H9 (cell line): ENCODE data around the gene FCN1. TPM values are rescaled to one million over a fixed set of nuclear protein-coding genes. Genes with fewer than 3 reads are reported as not detected.

Experiments used
- DNase-seq: peaks from one replicate; pipeline ENCODE4 v3.0.0-alpha.2; 2017
- H2AFZ ChIP-seq: one replicate; pipeline ENCODE4 v1.6.1; 2013; ENCODE audit warnings: mild to moderate bottlenecking, low read length, control low read depth, moderate library complexity
- H2AK5ac ChIP-seq: 2 replicates; pipeline ENCODE4 v1.6.1; 2013; ENCODE audit warnings: low read length, control low read depth, mixed read lengths; ENCODE audit not compliant: insufficient read length
- H2BK120ac ChIP-seq: one replicate; pipeline ENCODE4 v1.6.1; 2013; ENCODE audit warnings: low read depth, mild to moderate bottlenecking, low read length, control low read depth, inconsistent platforms; ENCODE audit not compliant: poor library complexity, severe bottlenecking
- H2BK12ac ChIP-seq: 2 replicates; pipeline ENCODE4 v1.6.1; 2013; ENCODE audit warnings: low read length, control low read depth, mixed read lengths, low read depth; ENCODE audit not compliant: insufficient read length
- H2BK15ac ChIP-seq: 2 replicates; pipeline ENCODE4 v1.6.1; 2013; ENCODE audit warnings: low read depth, low read length, control low read depth
- H2BK20ac ChIP-seq: one replicate; pipeline ENCODE4 v1.6.1; 2013; ENCODE audit warnings: low read depth, mild to moderate bottlenecking, low read length, control low read depth, inconsistent platforms; ENCODE audit not compliant: poor library complexity, severe bottlenecking
- H2BK5ac ChIP-seq: 2 replicates; pipeline ENCODE4 v1.6.1; 2013; ENCODE audit warnings: low read length, control low read depth, mixed read lengths; ENCODE audit not compliant: insufficient read length
- H3K14ac ChIP-seq: 2 replicates; pipeline ENCODE4 v1.6.1; 2013; ENCODE audit warnings: low read length, control low read depth; ENCODE audit not compliant: insufficient read depth
- H3K18ac ChIP-seq: 2 replicates; pipeline ENCODE4 v1.6.1; 2013; ENCODE audit warnings: low read depth, mild to moderate bottlenecking, mixed read lengths, low read length, control low read depth; ENCODE audit not compliant: insufficient read length
- H3K23ac ChIP-seq: 2 replicates; pipeline ENCODE4 v1.6.1; 2013; ENCODE audit warnings: low read length, control low read depth, mixed read lengths, low read depth; ENCODE audit not compliant: insufficient read length
- H3K23me2 ChIP-seq: 2 replicates; pipeline ENCODE4 v1.6.1; 2013; ENCODE audit warnings: low read depth, mild to moderate bottlenecking, mixed read lengths, low read length, control low read depth; ENCODE audit not compliant: insufficient read length, poor library complexity, severe bottlenecking
- H3K27ac ChIP-seq: 2 replicates; pipeline ENCODE4 v1.5.1; 2013; ENCODE audit warnings: low read length, control low read depth, mixed read lengths, low read depth; ENCODE audit not compliant: insufficient read length
- H3K27me3 ChIP-seq: 2 replicates; pipeline ENCODE4 v1.6.1; 2013; ENCODE audit warnings: low read length, control low read depth, inconsistent platforms; ENCODE audit not compliant: insufficient read depth
- H3K4ac ChIP-seq: 2 replicates; pipeline ENCODE4 v1.6.1; 2013; ENCODE audit warnings: low read depth, mild to moderate bottlenecking, control low read depth, inconsistent platforms, low read length, moderate library complexity
- H3K4me1 ChIP-seq: 2 replicates; pipeline ENCODE4 v1.6.1; 2013; ENCODE audit warnings: low read length, control low read depth, inconsistent platforms; ENCODE audit not compliant: insufficient read depth
- H3K4me2 ChIP-seq: 2 replicates; pipeline ENCODE4 v1.6.1; 2013; ENCODE audit warnings: low read length, control low read depth, mixed read lengths; ENCODE audit not compliant: insufficient read length, insufficient read depth
- H3K56ac ChIP-seq: 2 replicates; pipeline ENCODE4 v1.6.1; 2013; ENCODE audit warnings: low read depth, mild to moderate bottlenecking, mixed read lengths, low read length, control low read depth; ENCODE audit not compliant: insufficient read length
- H3K79me1 ChIP-seq: 2 replicates; pipeline ENCODE4 v1.6.1; 2013; ENCODE audit warnings: low read depth, mild to moderate bottlenecking, moderate library complexity, low read length, control low read depth, inconsistent platforms; ENCODE audit not compliant: insufficient read depth, poor library complexity, severe bottlenecking
- H3K79me2 ChIP-seq: 2 replicates; pipeline ENCODE4 v1.6.1; 2013; ENCODE audit warnings: low read length, control low read depth, inconsistent platforms; ENCODE audit not compliant: insufficient read depth
- H3K9ac ChIP-seq: 2 replicates; pipeline ENCODE4 v1.6.1; 2013; ENCODE audit warnings: low read length, control low read depth, mixed read lengths; ENCODE audit not compliant: insufficient read length; ENCODE audit errors: extremely low read depth
- H3K9me3 ChIP-seq: one replicate; pipeline ENCODE4 v1.6.1; 2013; ENCODE audit warnings: low read depth, low read length, inconsistent platforms; ENCODE audit not compliant: control insufficient read depth
- H3T11ph ChIP-seq: one replicate; pipeline ENCODE4 v1.6.1; 2013; ENCODE audit warnings: mild to moderate bottlenecking, low read length, control low read depth, inconsistent platforms
- H4K20me1 ChIP-seq: one replicate; pipeline ENCODE4 v1.6.1; 2013; ENCODE audit not compliant: control insufficient read depth, insufficient read length, insufficient read depth
- H4K5ac ChIP-seq: 2 replicates; pipeline ENCODE4 v1.6.1; 2013; ENCODE audit warnings: low read depth, mild to moderate bottlenecking, mixed read lengths, low read length, control low read depth; ENCODE audit not compliant: insufficient read length
- H4K8ac ChIP-seq: replicated peaks from 2 replicates; pipeline ENCODE4 v1.6.1; 2013; ENCODE audit warnings: low read length, control low read depth, mixed read lengths, low read depth; ENCODE audit not compliant: insufficient read length
- H4K91ac ChIP-seq: 2 replicates; pipeline ENCODE4 v1.6.1; 2013; ENCODE audit warnings: low read depth, mild to moderate bottlenecking, moderate library complexity, mixed read lengths, low read length, control low read depth; ENCODE audit not compliant: insufficient read length
- H3K27ac Mint-ChIP-seq, 3 experiments: 2 replicates in 2 of 3; 3 replicates in 1 of 3; pipeline ENCODE4 v1.8.0; 2020 to 2021; ENCODE audit warnings: mixed read lengths in 3 of 3, mild to moderate bottlenecking in 1 of 3, moderate library complexity in 1 of 3
- H3K27me3 Mint-ChIP-seq: 2 replicates; pipeline ENCODE4 v1.8.0; 2021; ENCODE audit warnings: low read depth, mild to moderate bottlenecking, moderate library complexity, mixed read lengths
- H3K36me3 Mint-ChIP-seq, 3 experiments: 2 replicates in 2 of 3; 3 replicates in 1 of 3; pipeline ENCODE4 v1.8.0; 2020 to 2021; ENCODE audit warnings: low read depth in 3 of 3, mixed read lengths in 3 of 3; ENCODE audit not compliant: insufficient read depth in 1 of 3
- H3K4me1 Mint-ChIP-seq, 2 experiments: 2 replicates each; pipeline ENCODE4 v1.8.0; 2020; ENCODE audit warnings: mixed read lengths in 2 of 2
- H3K4me3 Mint-ChIP-seq, 2 experiments: 2 replicates in 1 of 2; 3 replicates in 1 of 2; pipeline ENCODE4 v1.8.0; 2020 to 2021; ENCODE audit warnings: mild to moderate bottlenecking in 2 of 2, mixed read lengths in 2 of 2, moderate library complexity in 1 of 2
- H3K9me3 Mint-ChIP-seq, 2 experiments: 2 replicates in 1 of 2; 3 replicates in 1 of 2; pipeline ENCODE4 v1.8.0; 2020; ENCODE audit warnings: mild to moderate bottlenecking in 2 of 2, mixed read lengths in 2 of 2, moderate library complexity in 1 of 2
- CTCF ChIP-seq: fragments of 200-600 bp; sonication (generic); conservative IDR thresholded peaks from 3 replicates; pipeline ENCODE4 v1.8.0; 2021; ENCODE audit warnings: antibody characterized with exemption, mild to moderate bottlenecking
- WGBS: extraction: QIAGEN DNeasy Blood & Tissue Kit; methylation state at CpG from one replicate; pipeline ENCODE4 v1.1.7; 2013; ENCODE audit warnings: missing lambda C conversion rate, low lambda C conversion rate, mixed read lengths; ENCODE audit not compliant: insufficient read length; ENCODE audit errors: extremely low coverage; 5-methylcytosine and 5-hydroxymethylcytosine counted together
- total RNA-seq: library from RNA; stranded (reverse); gene quantifications from 2 replicates; pipeline ENCODE4 v1.2.1, GENCODE V29; 2021

FCN1 gene
- total RNA-seq, 1 experiment from 2014 or later = not detected

- H2BK20ac ChIP-seq = no peak overlapping the region
- H3K79me1 ChIP-seq = no peaks in the 10 kb centered on the region
- H2BK12ac ChIP-seq = no peak overlapping the region
- TF ChIP-seq CTCF = no peak
- H2BK5ac ChIP-seq = no peak overlapping the region
- no peaks in the 10 kb centered on the region for H3K36me3 Mint-ChIP-seq
- H3K9ac ChIP-seq = no peak overlapping the region
- peak overlapping the region; percentile 25 for H3K18ac ChIP-seq
- H3K9me3 ChIP-seq = no peaks in the 10 kb centered on the region
- no CpG with 5 or more reads among the region's 27 CpGs for WGBS
- H2BK15ac ChIP-seq = no peak overlapping the region
- no peak overlapping the region for H4K91ac ChIP-seq
- H3K27ac ChIP-seq = no peak overlapping the region
- H3K27me3 Mint-ChIP-seq = peaks cover 17% of the 10 kb centered on the region
- peaks cover 10 to 16% of the 10 kb centered on the region in 2 experiments for H3K4me1 Mint-ChIP-seq
- H4K20me1 ChIP-seq = no peaks in the 10 kb centered on the region
- H2AFZ ChIP-seq = no peak overlapping the region
- H3K27me3 ChIP-seq = no peaks in the 10 kb centered on the region; the same call in 1 of the 2 replicates
- H3K9me3 Mint-ChIP-seq = no peaks in the 10 kb centered on the region
- no peak overlapping the region for H3K4ac ChIP-seq
- no peak for DNase-seq
- no peak overlapping the region for H3T11ph ChIP-seq
- no peaks in the 10 kb centered on the region for H3K4me1 ChIP-seq
- no peaks in the 10 kb centered on the region for H3K79me2 ChIP-seq
- no peaks in the 10 kb centered on the region for H3K23me2 ChIP-seq
- H4K8ac ChIP-seq = no peak overlapping the region
- H3K23ac ChIP-seq = no peak overlapping the region
- no peak overlapping the region for H3K56ac ChIP-seq
- H2AK5ac ChIP-seq = no peak overlapping the region
- H3K4me2 ChIP-seq = no peak overlapping the region
- no peak overlapping the region; a peak in 1 of 7 replicates for H3K27ac Mint-ChIP-seq
- H3K14ac ChIP-seq = no peak overlapping the region; the same call in 1 of the 2 replicates
- H2BK120ac ChIP-seq = no peak overlapping the region
- H4K5ac ChIP-seq = no peak overlapping the region
- H3K4me3 Mint-ChIP-seq = no peak overlapping the region
Measured at GRCh38 chr9:134942011-134942787, 24.5 kb upstream of the FCN1 start.
